Activated CD8-positive, alpha-beta memory T cell treated with anti-CD3 and anti-CD28 coated beads, Interleukin-2, amount 50 U/mL, for 1 hour (primary cell): ENCODE results near the gene MAMLD1.
"Not testable (repeated sequence)": the region's sequence is repeated elsewhere in the genome, so short reads cannot be mapped to it uniquely, and the experiment has no call there.

Experiments used
- DNase-seq: peaks from one replicate; pipeline ENCODE4 v3.0.0-alpha.2; 2020; ENCODE audit errors: extremely low read depth

The MAMLD1 gene, protein sequence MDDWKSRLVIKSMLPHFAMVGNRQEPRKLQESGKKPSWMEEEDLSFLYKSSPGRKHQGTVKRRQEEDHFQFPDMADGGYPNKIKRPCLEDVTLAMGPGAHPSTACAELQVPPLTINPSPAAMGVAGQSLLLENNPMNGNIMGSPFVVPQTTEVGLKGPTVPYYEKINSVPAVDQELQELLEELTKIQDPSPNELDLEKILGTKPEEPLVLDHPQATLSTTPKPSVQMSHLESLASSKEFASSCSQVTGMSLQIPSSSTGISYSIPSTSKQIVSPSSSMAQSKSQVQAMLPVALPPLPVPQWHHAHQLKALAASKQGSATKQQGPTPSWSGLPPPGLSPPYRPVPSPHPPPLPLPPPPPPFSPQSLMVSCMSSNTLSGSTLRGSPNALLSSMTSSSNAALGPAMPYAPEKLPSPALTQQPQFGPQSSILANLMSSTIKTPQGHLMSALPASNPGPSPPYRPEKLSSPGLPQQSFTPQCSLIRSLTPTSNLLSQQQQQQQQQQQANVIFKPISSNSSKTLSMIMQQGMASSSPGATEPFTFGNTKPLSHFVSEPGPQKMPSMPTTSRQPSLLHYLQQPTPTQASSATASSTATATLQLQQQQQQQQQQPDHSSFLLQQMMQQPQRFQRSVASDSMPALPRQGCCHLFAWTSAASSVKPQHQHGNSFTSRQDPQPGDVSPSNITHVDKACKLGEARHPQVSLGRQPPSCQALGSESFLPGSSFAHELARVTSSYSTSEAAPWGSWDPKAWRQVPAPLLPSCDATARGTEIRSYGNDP

DNA sequence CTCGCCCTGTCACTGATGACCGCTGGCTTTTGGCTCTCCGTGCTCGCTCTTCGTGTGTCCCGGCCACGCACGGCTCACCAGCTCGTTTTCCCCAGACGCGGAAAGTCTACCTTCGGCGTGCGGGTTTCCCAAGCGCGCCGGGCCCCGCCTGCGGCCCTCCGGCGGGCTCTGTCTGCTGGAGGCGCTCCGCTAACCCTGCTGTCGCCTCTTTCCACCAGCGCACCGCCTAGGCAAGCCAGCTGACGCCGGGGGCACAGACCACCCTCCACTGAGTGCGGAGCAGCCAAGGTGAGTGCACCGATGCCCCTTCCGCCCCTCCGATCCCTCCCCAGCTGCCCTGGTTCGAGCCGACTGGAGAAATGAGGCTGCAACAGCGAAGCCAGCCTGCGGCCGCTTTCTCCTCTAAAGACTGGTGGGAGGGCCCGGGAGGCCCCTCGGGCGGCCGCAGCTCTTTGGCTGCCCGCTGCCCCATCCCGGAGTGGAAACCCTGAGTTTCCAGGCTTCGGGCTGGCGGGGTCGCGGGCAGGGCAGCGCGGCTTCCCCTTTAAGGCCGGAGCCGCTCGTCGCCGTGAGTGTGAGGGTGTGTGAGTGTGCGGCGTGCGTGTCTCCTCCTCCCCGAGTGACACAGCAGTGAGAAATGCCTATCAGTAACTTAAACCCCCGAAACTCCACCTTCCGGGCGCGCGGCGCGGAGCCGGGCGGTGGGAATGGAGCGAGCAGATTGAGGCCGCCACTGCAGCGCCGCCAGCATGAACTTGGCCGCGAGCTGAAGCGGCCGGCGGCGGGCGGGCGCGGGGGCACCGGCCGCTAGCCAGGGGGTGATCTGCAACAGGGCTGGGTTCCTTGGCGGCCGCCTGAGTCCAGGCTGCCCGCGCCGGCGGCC is at the start of gene MAMLD1:
Gene MAMLD1, plus strand, starts transcription at position 719 of the 883 bp plus-strand sequence. CDS start 82,200 bp downstream, outside the sequence.
- peak; percentile 10 for DNase-seq

DNA sequence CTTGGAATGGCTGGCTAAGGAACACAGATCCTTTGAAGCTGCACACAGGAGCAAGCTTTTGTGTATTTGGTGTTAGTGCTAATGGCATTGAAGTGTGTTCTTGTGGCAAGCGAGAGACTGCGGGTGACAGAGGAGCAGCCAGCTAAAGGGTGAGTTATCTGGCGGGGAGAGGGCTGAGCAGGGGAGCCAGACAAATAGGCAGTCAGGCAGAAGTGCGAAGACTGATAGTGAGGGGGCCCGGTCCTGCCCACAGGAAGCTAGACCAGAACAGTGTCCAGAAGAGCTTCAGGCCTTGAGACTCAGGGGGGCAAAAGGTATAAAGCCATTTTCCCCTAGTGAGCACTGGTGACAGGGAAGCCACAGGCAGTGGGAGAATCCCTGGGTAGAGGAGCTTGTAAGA is 49.6 kb upstream of the MAMLD1 start:
- DNase-seq, result no peak

DNA sequence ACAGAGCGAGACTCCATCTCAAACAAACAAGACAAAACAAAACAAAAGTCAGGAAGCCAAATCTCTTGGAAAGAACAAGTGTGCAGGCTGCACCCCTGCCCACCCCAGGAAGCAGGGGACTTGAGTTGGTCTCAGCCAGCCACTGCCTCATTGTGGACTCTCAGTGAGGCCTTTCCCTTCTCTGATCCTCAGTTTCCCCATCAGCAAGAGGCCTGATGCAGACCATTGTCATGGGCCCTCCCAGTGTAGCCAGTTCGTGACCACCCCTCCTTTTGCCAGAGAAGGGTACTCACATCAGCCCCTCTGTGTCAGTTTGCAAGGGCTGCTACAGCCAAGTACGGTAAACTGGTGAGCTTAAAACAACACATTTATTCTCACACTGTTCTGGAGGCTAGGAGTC is 48.9 kb upstream of the MAMLD1 start:
- DNase-seq, result no peak

DNA sequence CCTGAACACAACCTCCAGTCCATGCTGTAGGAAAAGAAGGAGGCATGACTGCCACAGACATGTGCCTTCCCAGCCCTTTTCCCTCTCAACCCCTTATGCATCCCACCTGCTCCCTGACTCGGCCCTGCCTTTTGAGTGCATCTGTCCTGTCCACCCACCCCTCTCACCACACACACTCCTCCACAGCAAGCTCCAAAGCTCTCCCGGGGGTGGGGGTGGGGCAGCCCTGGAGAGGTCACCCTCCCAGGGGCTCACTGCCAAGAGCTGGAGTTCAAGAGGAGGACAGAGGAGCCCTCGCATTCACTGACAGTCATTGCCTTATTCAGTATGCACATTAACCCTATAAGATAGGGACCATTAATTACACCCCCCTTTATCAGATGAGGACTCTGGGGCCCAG is 46.6 kb upstream of the MAMLD1 start:
- no peak for DNase-seq

DNA sequence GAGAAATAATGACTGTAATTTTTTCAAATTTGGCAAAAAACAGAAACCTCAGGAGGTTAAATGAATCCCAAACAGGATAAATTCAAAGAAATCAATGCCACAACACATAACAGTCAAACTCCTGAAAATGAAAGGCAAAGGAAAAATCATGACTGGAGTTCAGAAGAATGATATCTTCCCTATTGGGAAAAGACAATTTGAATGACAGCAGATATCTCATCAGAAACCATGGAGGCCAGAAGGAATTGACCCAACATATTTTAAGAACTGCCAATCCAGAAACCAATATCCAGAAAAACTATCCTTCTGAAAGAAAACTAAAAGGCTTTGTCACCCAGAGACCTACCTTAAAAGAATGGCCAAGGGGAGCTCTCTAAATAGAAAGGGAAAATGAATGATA is 40.1 kb upstream of the MAMLD1 start:
- DNase-seq, result no peak

DNA sequence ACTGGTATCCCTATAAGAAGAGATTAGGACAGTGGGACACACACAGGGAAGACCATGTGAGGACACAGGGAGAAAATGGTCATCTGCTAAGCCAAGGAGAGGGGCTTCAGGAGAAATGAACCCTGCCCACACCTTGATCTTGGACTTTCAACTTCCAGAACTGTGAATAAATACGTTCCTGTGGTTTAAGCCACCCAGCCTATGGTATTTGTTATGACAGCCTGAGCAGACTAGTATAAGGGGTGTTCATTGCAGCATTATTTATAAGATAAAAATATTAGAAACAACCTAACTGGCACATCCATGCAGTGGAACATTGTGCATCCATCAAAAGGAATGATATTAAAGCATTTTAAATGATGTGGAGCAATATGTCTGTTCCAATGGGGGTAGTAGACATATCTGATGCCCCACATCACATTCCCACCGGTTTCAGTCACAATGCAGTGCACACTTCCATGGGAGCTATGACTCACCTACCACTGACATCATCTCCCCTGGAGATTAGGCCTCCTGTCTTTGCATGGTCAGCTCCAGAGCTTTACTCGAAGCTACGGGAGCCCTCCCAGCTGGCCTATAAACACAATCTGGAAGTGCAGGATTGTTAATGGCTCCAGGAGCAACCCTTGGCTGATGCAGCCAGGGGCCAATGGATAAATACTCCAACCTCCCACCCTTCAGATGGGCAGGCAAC is 38.9 kb upstream of the MAMLD1 start:
- no peak for DNase-seq

DNA sequence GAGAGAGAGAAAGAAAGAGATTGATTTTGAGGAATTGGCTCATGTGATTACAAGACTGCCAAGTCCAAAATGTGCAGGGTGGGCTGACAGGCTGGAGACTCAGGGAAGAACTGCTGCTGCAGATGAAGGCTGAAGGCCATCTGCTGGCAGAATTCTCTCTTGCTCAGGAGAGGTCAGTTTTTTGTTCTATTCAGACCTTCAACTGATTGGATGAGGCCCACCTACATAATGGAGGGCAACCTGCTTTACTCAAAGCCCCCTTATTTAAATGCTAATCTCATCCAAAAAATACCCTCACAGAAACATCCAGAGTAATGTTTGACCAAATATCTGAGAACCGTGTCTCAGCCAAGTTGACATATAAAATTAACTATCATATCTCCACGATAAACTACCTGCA is 38.2 kb upstream of the MAMLD1 start:
- no peak for DNase-seq

DNA sequence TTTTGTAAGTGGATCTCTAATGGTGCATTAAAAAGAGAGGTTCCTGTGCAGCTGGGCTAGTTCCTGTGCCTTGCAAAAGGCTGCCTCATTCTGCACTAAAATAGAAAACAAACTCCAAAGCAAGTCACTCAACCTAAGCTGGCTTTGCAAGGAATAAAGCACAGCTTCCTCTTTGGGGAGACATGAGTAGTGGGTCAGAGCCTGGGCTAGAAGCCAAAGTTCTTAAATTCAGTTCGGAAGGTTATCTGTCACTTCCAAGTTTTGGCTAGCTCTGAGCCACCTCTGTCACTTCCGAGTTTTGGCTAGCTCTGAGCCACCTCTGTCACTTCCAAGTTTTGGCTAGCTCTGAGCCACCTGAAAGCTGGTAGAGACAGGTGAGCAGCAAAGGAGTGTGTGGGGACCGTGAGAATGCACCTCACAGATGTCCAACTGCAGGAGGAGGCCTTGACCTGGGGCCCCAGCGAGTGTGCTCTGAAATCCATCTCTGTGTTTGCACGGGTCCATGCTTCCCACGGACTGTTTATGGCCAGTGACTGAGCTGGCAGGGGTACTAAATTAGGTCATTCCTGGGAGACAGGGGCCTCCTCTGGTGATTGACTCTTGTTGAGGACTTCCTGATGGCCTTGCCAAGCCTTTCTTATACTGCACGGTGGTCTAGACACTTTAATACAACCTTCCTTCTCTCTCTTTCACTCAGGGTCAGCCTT is 36.4 kb upstream of the MAMLD1 start:
- DNase-seq, result no peak

DNA sequence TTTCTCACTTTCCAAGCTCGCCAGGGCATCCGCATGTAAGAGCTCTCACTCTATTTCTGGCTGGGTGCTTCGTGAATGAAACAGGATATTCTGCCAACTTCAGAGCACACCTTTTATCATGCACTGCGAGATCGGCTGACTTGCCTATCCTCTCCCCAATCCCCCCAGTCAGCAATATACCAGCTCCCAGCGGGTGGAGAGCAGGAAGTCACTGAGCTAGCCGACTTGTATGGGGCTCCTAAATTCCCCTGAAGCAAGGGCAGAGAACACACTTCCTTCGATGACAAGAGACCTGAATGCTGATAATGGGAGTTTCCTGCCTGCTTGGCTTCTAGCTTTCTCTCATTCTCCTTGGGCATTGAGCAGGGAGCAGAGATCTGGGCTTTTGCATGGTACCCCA is 33.8 kb upstream of the MAMLD1 start:
- no peak for DNase-seq

DNA sequence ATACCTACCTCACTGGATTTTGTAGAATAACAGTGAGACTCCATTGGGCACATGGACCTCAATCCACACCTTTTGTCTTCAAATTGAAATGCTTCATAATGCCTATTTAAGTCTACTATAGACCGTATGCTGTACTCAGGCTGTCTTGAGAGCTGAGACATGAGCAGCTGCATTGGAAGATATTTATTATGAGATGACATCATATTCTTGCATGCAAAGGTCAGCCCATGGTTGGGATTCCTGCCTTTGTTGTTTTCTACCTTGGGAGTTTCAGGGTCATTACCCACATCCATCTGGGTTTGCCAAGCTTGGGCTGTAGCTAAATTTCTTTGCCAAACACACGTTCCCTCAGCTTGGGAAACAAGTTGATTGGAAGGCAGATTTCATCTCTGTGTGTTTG is 33.2 kb upstream of the MAMLD1 start:
- no peak for DNase-seq

DNA sequence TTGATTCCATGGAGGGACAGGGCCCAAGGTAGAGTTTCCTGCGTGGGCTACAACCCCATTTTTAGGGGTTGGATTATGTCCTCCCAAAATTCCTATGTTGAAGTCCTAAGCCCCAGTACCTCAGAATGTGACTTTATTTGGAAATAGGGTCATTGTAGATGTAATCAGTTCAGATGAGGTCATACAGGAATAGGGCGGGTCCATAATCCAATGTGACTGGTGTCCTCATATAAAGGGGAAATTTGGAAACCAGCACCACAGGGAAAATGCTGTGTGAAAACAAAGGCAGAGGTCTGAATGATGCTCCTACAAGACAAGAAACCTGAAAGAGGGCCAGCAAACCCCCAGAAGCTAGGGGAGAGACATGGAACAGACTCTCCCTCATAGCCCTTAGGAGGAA is 31.1 kb upstream of the MAMLD1 start:
- no peak for DNase-seq

DNA sequence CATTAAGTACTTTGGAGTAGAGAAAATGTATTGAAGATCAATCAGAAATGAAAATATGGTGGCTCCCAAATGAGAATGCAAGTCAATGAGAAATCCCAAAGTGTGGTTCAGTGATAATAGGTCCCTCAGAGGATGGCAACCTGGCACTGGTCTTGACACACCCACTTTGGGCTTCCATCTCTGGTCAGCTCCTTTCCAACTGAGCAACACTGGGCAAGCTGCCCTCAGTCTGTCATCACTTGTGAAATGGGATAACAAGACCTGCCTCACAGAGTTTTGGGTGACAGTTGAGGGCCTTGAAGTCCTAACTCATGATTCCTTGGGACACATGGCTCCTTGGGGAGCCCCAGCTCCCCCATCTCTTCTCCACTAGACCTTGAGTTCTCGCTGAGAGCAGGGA is 29.0 kb upstream of the MAMLD1 start:
- no peak for DNase-seq

DNA sequence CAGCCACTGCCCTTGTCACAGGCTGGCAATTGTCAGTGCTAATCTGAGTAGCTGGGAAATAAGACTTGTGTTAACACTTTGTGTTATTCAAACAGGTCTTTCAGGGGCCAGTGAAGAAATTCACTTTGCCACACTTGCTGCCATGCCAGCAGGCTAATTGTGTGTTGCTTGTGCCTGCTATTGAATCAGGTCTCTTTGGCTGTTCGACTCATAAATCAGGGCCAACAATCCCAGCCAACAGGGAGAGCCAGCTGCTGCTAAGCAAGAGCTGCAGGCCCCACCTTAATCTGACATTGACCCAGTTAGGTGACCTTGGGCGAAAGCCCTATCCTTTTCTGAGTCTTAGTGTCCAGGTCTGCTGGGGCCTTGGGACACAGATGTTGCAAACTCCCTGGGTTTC is 28.1 kb upstream of the MAMLD1 start:
- DNase-seq, result no peak

DNA sequence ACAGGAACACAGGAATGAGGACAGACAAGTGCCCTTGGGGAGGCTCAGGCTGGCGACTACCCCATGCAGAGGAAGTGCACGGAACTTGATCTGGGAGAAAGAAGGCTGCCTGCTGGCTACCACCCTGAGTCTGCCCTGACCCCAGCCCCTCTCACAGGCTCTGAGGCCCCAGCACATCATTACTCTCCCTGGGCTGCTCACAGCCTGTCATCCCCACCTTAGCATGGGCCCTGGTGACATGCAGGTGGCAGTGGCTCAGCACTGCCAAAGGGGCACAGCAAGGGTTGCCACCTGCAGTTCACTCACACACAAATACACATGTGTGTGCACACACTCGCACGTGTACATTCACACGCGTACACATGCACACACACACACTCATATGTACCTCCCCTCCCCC is 26.1 kb upstream of the MAMLD1 start:
- DNase-seq, result no peak

DNA sequence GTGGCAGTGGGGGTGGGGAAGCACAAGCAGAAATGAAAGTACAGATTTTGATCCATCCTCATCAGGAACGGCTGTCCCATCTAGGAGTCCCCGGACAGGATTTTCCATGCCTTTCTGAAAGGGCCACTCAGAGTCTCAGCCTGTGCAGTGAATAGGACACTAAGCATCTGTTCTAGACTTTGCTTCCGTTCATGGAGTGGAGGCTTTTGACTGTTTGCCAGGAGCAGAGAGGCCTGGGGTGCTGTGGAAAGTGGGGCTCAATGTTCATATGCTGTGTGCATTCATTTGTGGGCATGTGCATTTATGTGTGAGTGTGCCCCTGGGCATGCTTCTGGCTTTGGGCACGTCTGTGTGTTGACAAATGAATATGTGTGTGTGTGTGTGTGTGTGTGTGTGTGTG is 25.6 kb upstream of the MAMLD1 start:
- DNase-seq, result no peak

DNA sequence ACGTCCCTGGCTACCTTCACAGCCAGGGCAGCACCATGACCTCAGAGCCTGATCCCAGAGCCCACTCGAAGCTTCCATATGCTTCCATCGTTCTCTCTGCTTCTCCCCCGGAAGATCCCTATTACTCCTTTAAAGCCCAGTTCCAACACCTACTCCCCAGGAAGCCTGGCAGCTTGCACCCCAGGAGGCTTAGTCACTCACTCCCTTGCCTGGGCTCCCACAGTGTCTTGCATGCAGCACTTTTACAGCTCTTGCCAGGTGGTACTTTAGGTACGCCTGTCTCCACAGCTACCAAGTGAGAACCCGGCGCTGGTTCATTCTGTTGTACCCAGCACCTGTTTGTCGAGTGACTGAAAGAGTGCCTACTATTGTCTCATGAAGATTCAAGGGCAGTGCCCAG is 24.5 kb upstream of the MAMLD1 start:
- DNase-seq, result no peak

DNA sequence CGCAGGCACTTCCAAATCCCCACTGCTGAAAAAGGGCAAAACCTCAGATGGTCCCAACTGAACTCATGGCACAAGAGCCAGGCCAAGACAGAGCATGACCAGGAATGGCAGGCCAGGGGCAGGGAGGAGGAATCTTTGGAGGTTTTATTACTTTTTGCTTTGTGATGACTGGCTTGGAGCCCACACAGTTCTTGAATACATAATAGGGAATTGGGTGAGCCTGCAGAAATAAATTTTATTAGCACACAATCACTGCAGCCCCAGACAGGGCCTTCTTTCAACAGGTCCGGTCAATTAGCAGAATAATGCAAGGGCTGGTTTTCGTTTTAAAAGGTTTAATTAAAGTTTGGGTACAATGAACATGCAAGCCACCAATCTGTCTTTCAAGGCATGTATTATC is 23.4 kb upstream of the MAMLD1 start:
- no peak for DNase-seq

DNA sequence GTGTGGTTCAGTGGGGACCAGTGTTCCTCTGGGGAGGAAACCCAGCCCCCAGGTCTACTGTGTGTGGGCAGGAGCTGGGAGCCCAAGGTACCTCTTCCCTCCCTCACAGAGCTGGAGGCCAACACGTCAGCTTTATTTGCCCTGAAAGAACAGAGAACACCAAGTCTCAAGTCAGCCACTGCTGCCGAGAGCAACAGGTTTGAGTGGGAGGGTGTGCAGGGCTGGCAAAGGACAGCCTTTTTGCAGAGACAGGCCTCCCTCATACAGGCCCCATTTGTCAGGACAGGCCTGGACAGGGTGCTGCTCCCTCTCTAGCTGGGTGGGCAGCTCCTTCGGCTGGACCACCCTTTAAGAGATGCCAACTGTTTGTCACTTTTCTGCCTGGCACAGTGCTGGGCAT is 22.8 kb upstream of the MAMLD1 start:
- not testable (repeated sequence) for DNase-seq

DNA sequence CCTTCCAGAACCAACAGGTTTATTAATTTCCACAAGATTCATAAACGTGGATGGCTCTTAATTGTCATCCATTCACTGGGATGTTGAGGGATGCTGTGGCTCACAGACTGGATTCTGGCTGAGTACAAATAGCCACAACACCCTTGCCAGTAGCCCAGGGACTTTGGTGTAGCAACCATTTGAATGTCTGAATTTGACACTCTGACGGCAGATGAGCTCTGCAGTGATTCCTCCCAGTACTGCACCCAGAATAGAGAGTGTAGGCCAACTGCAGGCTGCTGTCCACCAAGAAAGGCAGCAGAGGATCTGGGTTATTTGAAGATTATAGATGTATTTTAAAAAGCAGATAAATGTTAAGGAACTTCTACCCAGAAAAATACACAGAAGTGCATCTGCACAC is 15.6 kb upstream of the MAMLD1 start:
- no peak for DNase-seq

DNA sequence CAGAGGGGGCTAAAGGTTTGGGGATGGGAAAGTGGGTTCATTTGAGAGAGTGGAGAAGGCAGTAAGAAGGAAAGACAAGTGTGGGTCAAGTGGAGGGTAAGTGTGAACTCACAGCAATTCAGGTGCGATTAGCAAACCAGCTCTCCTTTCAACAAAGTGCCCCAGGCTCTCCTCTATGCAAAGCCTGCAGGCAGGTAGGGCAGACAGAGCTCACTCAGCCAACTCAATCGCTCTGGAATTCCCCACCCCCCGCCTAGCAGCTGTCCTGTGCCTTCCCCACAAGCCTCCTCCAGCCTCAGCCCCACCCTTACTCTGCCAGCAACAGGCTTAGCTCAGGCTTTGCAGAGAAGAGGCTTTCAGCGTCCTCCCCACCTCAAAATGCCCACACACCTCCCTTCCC is 14.8 kb upstream of the MAMLD1 start:
- DNase-seq, result no peak

DNA sequence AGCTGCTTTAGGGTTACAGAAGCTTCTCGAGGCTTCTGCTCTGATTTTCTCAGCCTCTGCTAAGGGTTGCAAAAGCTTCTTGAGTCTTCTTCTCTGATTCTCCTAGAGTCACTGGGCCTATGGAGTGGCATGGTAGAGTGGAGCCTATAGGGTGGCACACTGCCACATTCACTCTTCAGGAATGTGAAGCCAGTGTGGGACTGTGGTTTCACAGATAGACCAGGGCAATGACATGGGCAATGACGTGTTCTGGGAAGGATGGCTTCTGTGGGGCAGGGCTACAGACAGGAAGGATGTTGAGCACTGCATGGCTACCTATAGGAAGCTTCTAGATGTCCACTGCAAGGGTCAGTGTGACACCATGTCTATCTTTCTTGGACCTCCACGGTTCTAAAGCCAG is 11.0 kb upstream of the MAMLD1 start:
- DNase-seq, result no peak
